Adipocyte (in vitro differentiated cells): ENCODE measurements around the gene ISLR.

ENCODE experiments used
- DNase-seq: peaks from one replicate; pipeline ENCODE4 v3.0.0-alpha.2; 2015; ENCODE audit warnings: low read depth
- H3K27me3 ChIP-seq: replicated peaks from 2 replicates; pipeline ENCODE4 v1.7.0; 2013; ENCODE audit warnings: mild to moderate bottlenecking, low read length, moderate library complexity; ENCODE audit not compliant: control insufficient read depth, insufficient read depth
- H3K36me3 ChIP-seq: 2 replicates; pipeline ENCODE4 v1.7.0; 2013; ENCODE audit warnings: low read length, mild to moderate bottlenecking, moderate library complexity; ENCODE audit not compliant: control insufficient read depth, insufficient read depth, severe bottlenecking
- H3K4me1 ChIP-seq: 2 replicates; pipeline ENCODE4 v1.7.0; 2013; ENCODE audit warnings: mild to moderate bottlenecking, low read length, moderate library complexity; ENCODE audit not compliant: control insufficient read depth, insufficient read depth
- H3K4me3 ChIP-seq: 2 replicates; pipeline ENCODE4 v1.7.0; 2013; ENCODE audit warnings: mild to moderate bottlenecking, low read length, moderate library complexity
- H3K9ac ChIP-seq: 2 replicates; pipeline ENCODE4 v1.7.0; 2013; ENCODE audit warnings: mild to moderate bottlenecking, low read length, moderate library complexity
- H3K9me3 ChIP-seq: 2 replicates; pipeline ENCODE4 v1.7.0; 2013; ENCODE audit warnings: mild to moderate bottlenecking, low read length, moderate library complexity; ENCODE audit not compliant: control insufficient read depth

ISLR gene

DNA sequence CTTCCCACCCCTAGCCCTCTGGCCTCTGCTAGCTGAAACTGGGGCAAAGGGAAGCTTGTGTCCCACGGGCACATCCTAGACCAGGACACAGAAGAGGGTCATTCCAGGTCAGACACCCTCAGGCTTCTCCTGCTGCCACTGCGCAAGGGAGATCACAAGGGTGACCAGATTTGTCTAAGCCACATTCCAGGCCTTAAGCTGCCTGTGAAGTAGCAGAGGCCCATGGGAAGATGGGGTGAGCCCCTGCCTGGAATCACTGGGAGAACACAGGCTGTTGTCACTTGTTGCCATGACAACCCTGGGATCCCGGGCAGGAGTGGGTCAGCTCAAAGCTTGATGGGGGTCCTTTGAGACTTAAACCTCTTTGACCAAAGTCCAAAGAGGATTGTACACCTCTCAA, 18.3 kb downstream of the ISLR start:
- Histone ChIP-seq H3K9me3 (no peaks in the 10 kb centered on the region), H3K36me3 (no peaks in the 10 kb centered on the region), H3K27me3 (no peaks in the 10 kb centered on the region), H3K9ac (no peak overlapping the region), H3K4me3 (no peak overlapping the region), H3K4me1 (peaks cover 40% of the 10 kb centered on the region)
- DNase-seq = no peak

DNA sequence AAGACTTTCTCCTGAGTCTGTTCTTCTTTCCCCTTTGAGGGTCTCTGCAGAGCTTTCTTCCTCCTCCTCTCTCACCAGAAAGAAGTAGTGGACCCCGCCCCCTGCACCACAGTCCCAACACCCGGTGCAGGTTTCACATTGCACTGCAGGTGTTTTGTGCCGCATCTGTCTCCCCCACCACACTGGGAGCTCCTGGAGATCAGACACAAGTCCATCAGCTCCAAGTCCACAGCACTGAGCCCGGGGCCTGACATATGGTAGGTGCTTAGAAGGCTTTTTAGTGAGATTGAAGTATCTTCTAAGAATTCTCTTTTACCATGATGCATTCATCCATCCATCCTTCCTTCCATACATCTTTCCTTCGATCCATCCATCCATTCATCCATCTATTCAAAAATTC, 19.2 kb downstream of the ISLR start:
- Histone ChIP-seq H3K27me3 (no peaks in the 10 kb centered on the region), H3K9ac (no peak overlapping the region), H3K36me3 (no peaks in the 10 kb centered on the region), H3K4me1 (peaks cover 42% of the 10 kb centered on the region), H3K4me3 (no peak overlapping the region), H3K9me3 (no peaks in the 10 kb centered on the region)
- no peak for DNase-seq

DNA sequence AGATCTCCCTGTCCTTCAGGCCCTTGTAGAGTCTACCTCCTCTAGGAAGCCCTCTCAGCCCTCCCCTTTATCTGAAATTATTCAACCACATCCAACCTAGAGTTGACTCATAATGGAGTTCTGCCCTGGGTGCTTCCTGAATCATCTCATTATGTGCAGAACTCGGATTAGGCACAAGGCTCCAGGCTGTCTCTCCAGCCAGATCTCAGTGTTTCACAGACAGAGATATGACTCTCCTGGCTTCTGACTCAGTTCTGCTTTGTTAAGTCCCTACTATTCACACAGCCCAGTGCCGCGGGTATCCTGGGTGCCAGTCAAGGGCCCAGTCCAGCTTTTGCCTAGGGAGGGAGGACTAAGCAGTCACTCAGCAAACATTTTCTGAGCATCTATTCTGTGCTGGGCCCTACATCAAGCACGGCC, 19.8 kb downstream of the ISLR start:
- H3K4me3 ChIP-seq = no peak overlapping the region
- DNase-seq = peak; percentile 74
- peak overlapping the region; percentile 14 for H3K9ac ChIP-seq
- H3K36me3 ChIP-seq = no peaks in the 10 kb centered on the region
- H3K4me1 ChIP-seq = peaks cover 42% of the 10 kb centered on the region
- no peaks in the 10 kb centered on the region for H3K27me3 ChIP-seq
- H3K9me3 ChIP-seq = no peaks in the 10 kb centered on the region

DNA sequence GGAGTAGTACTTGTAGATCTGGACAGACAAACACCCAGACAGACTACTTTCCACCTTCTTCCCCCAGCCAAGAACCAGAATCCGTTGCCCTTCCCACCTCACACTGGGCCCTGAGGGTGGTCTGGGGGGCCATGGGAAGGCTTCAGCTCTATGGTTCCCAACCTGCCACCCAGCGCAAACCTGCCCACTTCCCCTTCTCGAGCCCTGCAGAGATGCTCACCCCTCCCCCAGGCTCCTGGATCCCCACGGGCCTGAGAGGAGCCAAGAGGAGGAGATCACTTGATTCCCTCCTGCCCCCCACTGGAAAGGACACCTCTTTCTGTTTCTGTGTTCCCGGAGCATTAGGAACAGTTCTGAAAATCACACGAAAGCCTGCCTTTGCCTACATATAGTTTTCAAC, 20.4 kb downstream of the ISLR start:
- Histone ChIP-seq H3K27me3 (no peaks in the 10 kb centered on the region), H3K36me3 (no peaks in the 10 kb centered on the region), H3K9me3 (no peaks in the 10 kb centered on the region), H3K4me1 (peaks cover 42% of the 10 kb centered on the region), H3K9ac (peak overlapping the region; percentile 14), H3K4me3 (no peak overlapping the region)
- no peak for DNase-seq

DNA sequence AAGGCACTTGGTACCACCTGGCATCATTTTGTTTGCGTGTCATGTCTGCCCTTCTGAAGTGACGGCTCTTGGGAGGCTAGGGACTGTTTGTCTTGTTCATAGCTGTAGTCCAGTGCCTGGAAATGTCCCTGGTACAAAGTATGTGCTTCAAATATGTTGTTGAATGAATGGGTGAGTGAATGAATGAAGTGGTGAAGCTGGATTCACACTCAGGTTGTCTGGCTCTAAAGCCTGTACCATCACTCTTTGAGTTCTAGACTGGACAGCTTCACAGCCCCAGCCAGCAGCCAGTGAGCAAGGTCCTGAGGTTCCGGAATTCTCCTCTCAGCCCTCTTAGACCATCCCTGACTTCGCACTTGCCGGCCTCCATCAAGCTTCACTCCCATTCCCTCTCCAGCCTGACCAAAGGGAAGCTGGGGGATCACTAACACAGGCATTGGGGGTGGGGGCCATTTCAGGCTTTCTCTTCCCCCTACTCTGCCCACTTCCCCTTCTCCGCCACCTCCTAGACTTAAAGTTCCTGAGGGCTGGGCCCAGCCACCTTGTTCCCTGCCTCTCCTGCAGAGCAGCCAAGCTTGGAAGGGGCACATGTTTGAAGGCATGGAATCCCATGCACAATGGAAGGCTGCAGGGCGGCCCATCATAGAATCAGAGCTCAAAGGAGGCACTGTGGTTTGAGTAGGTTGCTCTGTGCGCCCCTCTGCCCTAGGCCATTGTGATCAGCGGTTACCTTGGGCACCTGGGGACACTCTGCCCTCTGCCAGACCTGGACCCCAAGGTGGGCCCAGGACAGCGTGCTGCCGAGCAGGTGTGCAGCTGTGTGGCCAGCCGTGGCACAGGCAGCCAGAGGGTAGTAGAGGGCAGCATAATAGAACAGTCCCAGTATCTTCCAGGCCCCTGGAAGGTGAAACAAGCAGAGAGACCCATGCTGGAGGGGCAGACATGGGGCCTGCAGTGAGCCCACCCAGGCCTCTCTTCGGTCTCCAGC, 21.4 kb downstream of the ISLR start:
- no peak overlapping the region for H3K9ac ChIP-seq
- H3K4me3 ChIP-seq = no peak overlapping the region
- no peaks in the 10 kb centered on the region for H3K36me3 ChIP-seq
- no peaks in the 10 kb centered on the region for H3K9me3 ChIP-seq
- no peaks in the 10 kb centered on the region for H3K27me3 ChIP-seq
- peaks cover 42% of the 10 kb centered on the region for H3K4me1 ChIP-seq
- no peak for DNase-seq

DNA sequence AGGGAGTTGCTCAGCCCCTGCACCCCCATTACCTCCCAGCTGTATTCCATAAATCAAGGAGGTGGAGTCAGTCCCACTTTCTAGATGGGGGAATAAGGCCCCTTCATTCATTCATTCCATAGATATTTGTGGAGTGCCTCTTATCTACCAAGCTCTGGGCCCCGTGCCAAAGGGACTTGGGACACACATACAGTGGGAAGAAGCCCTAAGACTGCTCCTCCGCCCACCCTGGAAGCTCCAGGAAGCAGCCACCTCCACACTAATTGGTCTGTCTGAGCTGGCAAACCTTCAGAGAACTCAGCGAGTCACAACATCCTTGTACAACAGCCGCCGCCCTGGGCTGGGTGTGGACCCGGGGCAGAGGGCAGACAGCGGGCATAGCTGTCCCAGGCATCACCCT, 22.7 kb downstream of the ISLR start:
- H3K36me3 ChIP-seq = no peaks in the 10 kb centered on the region
- peaks cover 54% of the 10 kb centered on the region for H3K4me1 ChIP-seq
- no peaks in the 10 kb centered on the region for H3K9me3 ChIP-seq
- H3K9ac ChIP-seq = no peak overlapping the region
- H3K4me3 ChIP-seq = no peak overlapping the region
- peak; percentile 93 for DNase-seq
- H3K27me3 ChIP-seq = no peaks in the 10 kb centered on the region

DNA sequence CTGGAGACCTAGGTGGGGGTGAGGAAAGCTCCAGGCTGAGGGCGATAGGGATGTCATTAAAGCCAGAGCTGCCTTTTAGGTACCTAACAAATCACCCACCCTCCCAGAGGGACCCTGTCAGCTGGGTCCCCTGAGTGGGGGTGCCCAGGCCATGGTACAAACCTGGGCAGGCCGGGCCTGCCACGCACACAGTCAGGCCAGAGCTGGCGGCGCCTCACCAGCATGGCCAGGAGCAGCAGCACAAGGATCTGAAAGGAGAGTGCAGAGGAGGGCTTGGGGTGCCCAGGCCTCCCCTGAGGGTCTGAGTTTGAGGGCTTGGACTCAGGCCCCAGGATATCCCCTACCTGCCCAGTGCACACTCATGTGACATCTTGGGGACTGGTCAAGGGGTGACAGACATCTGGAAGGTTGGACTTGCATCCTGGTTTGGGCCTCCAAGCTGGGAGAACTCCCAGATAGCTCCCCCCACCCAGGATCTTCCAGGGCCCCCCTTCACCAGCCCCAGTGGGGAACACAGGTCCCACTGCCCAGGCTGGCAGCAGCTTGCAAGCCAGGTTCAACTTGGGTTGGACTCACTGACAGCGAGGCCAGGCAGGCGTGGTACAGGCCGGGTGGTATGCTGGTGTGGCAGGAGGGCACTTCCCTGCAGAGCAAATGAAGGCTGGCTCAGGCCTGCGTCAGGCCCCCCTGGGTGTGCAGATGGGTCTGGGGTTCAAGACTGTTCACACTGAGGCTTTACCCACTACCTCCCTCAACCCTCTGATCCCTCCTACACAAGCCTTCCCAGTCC, 23.9 kb downstream of the ISLR start:
- H3K9ac ChIP-seq = no peak overlapping the region
- no peak for DNase-seq
- no peaks in the 10 kb centered on the region for H3K9me3 ChIP-seq
- H3K4me3 ChIP-seq = no peak overlapping the region
- H3K27me3 ChIP-seq = no peaks in the 10 kb centered on the region
- H3K4me1 ChIP-seq = peaks cover 48% of the 10 kb centered on the region
- H3K36me3 ChIP-seq = no peaks in the 10 kb centered on the region

DNA sequence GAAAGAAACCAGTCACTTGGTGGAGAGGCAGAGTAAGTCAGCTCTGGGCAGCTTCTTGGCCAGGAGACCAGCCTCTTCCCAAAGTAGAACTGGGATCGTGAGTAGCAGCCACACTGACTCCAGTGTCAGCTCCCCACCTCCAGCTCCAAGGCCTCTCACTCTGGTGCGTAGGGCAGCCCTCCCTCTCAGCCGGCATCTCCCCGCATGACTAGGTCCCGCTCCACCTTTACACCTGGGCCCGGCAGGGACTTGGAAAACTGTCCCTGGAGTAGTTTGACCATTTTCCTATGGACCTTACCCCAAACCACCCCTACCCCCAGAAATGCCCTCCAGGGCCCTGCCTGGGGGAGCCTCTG, 25.8 kb downstream of the ISLR start:
- Histone ChIP-seq H3K36me3 (no peaks in the 10 kb centered on the region), H3K4me1 (peaks cover 38% of the 10 kb centered on the region), H3K4me3 (no peak overlapping the region), H3K27me3 (no peaks in the 10 kb centered on the region), H3K9me3 (no peaks in the 10 kb centered on the region), H3K9ac (no peak overlapping the region)
- DNase-seq = no peak

DNA sequence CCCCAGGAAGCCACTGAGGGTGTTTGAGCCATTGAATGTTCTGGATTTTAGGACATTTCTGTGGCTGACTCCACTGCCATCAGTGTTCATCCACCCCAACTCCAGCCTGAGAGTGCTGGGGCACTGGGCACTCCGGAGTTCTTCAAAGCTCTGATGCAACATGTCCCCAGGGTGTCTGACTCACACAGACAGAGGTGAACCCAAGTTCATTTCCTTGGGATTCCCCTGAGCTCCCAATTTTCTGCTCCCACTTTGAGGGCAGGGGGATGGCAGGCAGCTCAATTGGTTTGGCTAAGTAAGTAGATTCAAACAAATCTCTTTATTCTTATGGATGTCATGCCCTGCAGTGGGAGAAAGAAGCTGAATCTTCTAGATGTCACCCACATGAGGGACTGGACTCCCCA, 26.9 kb downstream of the ISLR start:
- H3K36me3 ChIP-seq = no peaks in the 10 kb centered on the region
- H3K4me3 ChIP-seq = no peak overlapping the region
- H3K9me3 ChIP-seq = no peaks in the 10 kb centered on the region
- peak; percentile 96 for DNase-seq
- H3K9ac ChIP-seq = no peak overlapping the region
- H3K27me3 ChIP-seq = no peaks in the 10 kb centered on the region
- peaks cover 38% of the 10 kb centered on the region for H3K4me1 ChIP-seq

DNA sequence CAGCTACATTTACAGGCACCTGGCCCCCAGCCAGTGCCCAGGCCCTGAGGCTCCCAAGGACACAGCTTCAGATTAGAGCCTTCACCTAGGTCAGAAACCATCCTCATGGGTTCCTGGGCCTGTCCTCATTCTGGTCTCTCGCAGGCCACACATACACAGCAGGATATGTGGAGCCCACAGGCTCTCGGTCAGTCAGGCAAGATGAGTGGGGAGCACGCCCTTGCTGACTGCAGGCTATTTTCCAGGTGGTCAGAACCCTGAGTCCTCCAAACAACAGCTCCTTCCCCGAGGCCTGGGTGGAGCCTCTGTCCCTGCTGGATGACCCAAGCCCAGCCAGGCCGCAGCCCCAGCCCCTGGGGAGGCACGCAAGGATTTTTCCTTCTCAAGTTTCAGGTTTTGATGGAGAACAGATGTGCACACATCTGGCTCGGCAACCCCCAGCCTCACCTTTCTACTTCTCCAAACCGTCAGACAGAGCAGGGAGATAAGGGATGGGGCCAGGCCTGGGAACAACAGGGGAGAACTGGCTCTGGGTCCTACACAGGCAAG, 27.4 kb downstream of the ISLR start:
- H3K36me3 ChIP-seq = no peaks in the 10 kb centered on the region
- peaks cover 4% of the 10 kb centered on the region for H3K27me3 ChIP-seq
- no peak overlapping the region for H3K9ac ChIP-seq
- peak; percentile 90 for DNase-seq
- H3K4me1 ChIP-seq = peaks cover 33% of the 10 kb centered on the region
- no peaks in the 10 kb centered on the region for H3K9me3 ChIP-seq
- no peak overlapping the region for H3K4me3 ChIP-seq

DNA sequence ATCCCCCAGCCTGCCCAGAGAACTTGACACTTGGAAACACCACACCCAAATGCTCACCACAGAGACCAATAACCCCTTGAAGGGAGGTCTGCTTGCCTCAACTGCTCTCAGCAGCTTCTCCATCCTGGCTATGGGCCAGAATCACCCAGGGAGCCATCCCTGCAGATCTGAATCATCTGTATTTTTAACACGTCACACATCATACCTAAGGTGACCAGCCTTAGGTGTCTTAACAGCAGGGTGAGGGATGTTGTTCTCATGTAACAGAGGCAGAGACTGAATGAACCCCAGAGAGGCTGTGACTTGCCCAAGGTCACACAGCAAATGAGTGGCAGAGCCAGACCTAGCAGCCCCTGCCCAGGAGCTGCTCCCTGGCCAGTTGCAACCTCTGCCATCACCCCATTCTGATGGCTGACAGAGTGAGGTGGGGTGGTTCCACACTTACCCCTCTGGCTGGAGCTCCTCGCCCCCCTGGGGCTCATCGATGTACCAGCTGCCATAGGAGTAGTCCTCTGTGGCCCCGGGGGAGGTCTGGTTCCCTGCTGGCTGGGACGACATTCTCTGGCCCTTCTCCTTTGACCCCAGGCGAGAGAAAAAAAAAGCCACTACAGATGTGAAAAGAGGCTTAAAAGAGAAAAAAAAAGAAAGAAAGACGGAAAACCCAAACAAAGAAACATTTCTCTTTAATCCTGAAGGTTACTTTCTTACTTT, 28.4 kb downstream of the ISLR start:
- peak; percentile 55 for DNase-seq
- H3K36me3 ChIP-seq = no peaks in the 10 kb centered on the region
- no peaks in the 10 kb centered on the region for H3K9me3 ChIP-seq
- H3K4me3 ChIP-seq = no peak overlapping the region
- H3K4me1 ChIP-seq = peaks cover 28% of the 10 kb centered on the region
- H3K9ac ChIP-seq = no peak overlapping the region
- peaks cover 4% of the 10 kb centered on the region for H3K27me3 ChIP-seq
